CD4-positive, alpha-beta T cell treated with Interferon gamma for 1 hour (primary cell): ENCODE measurements around the gene FRY.
"Not testable (repeated sequence)": the region's sequence is repeated elsewhere in the genome, so short reads cannot be mapped to it uniquely, and the experiment has no call there.

Experiments
- DNase-seq: peaks from one replicate; pipeline ENCODE4 v3.0.0-alpha.2; 2020

Gene FRY

DNA sequence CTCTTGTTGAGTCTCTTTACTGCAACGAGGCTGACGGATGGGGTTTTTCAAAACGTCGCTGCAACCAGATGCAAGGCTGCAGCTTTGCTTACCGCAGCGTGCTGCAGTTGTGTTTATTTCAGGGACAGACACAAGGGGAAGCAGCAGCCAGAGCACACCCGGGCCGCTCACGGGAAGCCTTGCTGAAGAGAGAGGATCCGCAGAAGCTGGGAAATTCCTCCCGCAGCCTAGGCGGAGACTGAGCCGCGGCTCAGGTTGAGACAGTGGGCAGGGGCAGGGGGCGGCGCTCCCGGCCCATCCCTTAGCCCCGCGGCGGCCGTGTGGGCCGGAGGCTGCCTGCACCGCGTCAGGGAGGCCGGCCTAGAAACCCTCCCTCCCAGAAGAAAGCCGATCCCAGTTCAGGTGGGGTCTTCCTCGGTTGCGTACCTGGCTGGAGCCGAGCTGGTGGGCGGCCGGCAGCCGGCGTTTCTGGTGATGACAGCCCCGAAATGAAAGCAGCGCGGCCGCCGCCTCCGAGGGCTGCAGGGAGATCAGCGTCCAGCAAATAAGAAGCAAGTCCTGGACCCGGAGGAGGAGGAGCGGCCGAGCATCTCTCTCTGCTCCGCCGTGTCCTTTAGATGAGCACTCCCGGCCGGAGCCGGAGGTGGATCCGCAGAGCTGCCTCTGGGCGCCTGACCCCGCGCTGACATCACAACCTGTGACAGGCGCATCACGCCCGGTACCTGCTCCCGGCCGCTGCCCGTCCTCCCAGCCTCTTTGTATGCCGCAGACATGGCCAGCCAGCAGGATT is at the start of gene FRY:
Gene FRY (plus strand): TSS at position 750 of the 790 bp plus-strand sequence. CDS start 22 bp downstream, at position 772.
- DNase-seq: peak; percentile 54

GRCh38 chr13:31982124-31982523 is 49.5 kb upstream of the FRY start:
- no peak for DNase-seq

DNA sequence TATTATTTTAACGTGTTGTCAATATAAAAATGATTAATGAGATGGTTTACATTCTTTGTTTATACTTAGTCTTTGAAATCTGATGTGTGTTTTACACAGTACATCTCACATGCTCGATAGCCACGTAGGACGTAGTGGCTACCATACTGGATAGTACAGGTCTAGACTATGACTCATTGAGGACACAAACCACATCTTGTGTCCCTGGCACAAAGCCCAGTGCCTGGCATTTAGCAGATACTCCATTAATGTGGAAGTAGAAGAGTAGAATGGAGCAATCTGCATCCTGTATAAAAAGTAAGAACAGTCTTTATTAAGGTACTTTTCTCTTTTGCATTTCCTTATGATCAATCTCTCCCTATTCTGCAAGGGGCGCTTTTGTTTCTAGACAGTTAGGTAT is 49.0 kb upstream of the FRY start:
- DNase-seq: peak; percentile 66

GRCh38 chr13:31983696-31984095 is 47.9 kb upstream of the FRY start:
- not testable (repeated sequence) for DNase-seq

- DNase-seq: not testable (repeated sequence)
Observed at GRCh38 chr13:31984388-31984787, 47.2 kb upstream of the FRY start.

DNA sequence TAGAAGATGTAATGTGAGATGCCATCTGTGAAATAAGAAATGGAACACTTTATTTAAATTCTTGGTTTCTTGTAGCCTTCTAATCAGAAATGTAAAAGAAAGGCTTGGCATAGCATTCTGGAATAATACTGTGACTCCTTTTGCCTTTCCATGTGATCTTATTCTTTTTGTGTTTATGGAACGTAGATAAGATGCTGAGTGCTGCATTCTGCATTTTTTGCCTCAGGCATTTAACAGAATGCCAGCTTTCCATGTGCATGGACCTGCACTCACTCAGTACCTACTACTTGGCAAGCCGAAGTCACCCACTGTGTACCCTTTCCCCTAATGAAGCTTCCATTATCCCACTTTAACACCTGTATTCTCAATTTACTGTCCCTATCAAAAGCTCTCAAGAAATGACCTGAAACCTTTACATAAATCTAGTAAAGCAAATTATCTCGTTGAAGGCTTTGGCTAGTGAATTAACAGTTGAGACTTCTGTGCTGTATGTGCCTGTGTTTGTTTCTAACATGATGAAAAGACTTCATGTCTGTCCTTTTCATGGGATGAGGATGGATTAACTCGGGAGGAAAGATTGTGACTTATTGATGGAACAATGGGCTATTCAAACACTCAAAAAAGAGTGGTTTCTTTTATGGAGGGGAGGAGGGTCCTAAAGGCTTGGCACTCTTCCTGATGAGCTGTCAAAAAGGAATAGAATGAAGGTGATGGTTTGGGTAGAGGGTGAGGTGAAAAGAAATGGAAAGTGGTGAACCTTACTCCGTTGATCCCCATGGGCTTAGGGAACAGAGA is 44.7 kb upstream of the FRY start:
- DNase-seq: no peak

GRCh38 chr13:31987535-31988170 is 43.9 kb upstream of the FRY start:
- DNase-seq: peak; percentile 17

GRCh38 chr13:31994367-31994766 is 37.2 kb upstream of the FRY start:
- DNase-seq: not testable (repeated sequence)

- no peak for DNase-seq
Observed at GRCh38 chr13:31996601-31997000, 35.0 kb upstream of the FRY start.

DNA sequence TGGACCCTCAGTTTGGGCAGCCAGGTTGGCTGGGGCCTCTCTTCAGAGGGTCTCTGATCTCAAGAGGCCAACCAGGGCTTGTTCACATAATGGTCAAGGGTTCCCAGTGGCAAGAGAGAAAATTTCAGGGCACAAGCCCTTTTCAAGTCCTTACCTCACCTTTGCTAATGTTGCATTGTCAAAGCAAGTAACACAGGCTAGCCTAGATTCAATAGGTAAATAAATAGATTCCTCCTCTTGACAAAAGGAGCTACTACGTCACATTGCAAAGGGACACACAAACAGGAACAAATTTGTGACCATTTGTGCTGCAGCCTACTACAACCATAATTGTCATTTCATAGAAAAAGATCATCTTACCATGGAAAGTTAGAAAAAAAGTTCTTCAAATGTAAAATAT is 33.9 kb upstream of the FRY start:
- no peak for DNase-seq

DNA sequence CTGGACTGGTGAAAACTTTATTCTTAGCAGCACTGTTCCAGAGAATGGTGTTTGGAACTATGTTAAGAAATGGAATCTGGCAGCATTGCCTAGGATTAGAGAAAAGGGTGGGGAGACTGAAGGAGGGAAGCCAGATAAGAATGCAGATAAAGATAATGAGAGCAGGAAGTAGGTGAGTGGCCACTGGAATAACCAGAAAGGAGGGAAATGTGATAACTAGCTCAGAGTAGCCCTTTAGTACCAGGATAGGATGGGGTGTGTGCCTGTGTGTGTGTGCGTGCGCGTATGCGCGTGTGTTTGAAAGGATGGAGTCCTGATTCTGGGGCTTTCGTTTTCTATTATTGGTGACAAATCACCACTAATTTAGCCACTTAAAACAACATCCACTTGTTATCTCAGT is 33.4 kb upstream of the FRY start:
- no peak for DNase-seq

GRCh38 chr13:32000754-32001153 is 30.8 kb upstream of the FRY start:
- not testable (repeated sequence) for DNase-seq

DNA sequence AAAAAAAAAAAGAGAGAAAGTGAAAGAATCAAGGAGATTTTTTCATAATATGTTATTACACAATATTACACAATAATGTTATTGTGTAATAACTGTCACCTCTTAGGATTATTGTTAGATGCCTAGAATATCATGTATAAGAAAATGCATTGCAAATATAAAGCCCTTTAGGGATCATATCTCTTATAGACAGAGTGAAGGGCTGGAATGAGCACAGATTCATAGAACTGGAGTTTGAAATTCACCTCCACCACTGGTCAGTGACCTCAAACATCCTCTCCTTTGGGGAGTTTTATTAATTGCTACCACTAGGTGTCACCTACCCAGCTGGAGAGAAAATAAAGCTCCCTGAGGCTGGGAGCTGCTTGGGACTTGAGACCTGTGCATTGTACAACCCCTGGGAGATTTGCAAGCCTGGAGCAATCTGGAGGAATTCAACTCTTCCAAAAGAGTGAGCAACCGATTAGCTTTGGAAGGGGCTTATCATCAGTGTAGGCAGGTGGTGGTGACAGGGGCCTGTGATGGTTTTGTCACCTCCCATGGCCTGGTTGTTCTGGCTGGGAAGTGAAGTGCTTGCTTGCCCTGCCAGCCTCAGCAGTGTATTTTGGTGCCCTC is 30.3 kb upstream of the FRY start:
- peak; percentile 7 for DNase-seq

GRCh38 chr13:32001769-32002168 is 29.8 kb upstream of the FRY start:
- no peak for DNase-seq

DNA sequence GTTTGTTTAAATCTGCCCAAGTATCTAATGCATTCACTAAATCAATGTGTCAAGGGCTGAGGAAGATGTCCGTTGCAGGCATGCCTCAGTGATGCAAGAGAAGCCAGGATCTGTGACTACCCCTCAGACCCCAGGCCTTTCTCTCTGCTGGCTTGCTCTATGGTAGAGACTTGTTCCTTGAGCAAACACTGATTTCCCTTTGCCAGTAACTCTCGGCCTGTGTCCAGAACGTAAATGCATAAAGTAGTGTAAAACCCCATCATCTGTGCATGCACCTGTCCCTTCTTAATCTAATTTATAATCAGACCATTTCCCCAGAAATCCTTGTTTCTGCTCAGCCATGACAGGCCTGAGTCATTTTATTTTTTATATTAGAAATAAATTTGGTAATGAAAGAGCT is 28.7 kb upstream of the FRY start:
- no peak for DNase-seq

DNA sequence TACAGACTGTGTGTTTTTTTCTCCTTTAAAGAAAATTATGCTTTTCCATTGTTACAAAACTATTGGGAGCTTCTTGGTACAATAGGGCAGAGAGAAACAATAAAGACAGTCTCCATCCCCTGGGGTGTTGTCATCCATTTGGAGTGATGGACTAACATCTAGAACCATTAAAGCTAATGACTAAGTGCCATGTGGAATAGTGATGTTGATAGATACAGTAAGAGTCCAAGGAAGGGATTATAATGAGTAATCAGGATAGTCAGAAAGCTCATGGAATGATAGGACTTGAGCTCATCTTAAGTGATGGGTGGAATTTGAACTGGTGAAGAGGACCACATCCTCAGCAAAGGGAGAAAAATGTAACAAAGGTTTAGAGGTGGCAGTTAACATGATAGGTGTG is 24.1 kb upstream of the FRY start:
- no peak for DNase-seq

DNA sequence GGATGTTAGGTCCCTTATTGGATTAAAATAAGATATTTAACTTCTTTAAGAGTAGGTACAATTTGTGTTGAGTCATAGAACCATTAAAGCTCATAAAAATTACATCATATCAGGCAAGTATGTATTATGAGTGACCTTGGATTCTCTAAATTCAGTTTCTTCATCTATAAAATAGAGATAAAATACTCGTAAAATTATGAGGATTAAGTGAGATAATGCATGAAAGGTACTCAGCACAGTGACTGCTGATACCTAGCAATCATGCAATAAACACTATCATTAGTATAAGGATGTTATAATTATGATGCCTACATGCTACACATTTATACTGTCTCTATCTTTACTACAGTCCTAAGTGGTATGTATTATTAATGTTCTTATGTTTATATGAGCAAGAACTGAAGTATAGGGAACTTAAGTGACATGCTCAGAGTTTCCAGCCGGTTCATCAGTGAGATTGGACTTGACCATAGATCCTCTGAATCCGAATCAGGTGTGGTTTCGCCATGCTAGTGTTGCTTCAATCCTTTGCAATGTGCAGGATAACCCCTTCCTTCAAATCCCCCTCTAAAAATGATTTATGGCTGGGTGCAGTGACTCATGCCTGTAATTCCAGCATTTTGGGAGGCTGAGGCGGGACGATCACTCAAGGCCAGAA is 22.9 kb upstream of the FRY start:
- DNase-seq: no peak

DNA sequence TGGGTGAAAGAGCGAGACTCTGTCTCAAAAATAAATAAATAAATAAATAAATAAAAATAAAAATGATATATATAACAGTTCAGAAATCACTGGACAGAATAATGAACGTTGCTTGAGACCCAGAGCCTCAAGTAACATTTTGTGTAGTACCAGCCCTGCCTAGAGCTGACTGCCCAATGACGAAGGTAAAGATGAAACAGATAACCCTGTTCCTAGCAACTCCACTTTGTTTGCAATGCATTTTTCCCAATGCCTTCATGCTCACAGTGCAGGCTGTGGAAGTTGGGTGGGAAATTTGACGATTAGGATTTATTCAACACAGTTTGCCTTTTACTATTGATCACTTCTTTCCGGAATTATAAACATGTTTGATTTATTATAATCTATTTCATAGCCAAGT is 22.2 kb upstream of the FRY start:
- DNase-seq: no peak

- DNase-seq: no peak
Observed at GRCh38 chr13:32010136-32010535, 21.4 kb upstream of the FRY start.

DNA sequence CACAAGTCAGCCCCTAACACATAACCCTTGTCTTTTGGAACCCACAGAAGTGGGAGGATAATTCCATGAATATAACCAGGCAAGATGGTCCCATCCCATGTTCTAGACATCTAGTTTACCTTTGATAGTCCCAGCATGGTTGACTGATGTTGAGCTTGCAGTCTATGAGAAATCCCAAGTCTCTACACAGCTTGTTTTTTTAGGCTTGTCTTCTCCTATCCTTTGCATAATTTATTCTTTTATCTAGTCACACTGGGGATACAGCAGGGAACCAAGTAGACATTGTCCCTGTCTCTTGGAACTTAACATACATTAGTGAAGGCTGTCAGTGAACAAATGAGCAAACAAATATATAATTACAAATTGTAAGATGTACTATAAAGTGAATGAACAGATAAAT is 19.6 kb upstream of the FRY start:
- DNase-seq: no peak

DNA sequence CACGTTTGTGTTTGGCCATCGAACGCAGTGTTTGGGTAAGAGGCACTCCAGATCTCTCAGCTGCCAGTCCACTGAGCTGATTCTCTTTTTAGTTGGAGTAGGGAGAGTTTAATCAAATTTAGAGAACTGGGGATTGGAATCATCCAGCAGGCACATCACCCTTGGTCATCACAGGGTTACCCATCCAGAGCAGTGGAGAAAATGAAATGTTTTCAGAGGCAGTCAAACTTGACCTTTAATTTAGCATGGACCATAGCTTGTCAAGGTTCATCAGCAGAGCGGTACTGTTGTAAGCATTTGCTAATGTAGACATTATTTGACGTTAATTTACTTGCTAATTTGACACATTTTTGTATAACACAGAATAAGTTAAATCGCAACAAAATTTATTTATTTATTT is 18.4 kb upstream of the FRY start:
- DNase-seq: no peak

DNA sequence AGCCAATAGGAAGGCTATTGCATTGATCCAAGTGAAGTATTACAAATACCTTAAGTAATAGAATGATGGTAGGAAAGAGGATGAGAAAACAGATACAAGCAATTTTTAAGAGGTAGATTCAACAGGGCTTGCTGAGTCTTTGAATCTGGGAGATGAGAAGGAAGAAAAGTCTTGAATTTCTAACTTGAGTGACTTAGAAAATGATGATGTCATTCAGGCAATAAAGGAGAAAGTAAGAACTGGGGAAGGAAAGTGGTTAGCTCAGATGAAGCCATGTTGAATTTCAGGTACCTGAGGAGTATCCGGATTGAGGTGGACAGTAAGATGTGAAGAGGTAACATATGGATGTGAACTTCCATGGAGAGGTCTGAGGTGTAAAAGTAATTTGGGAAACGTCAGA is 15.5 kb upstream of the FRY start:
- DNase-seq: no peak

GRCh38 chr13:32016631-32017030 is 14.9 kb upstream of the FRY start:
- no peak for DNase-seq
